HS-27A (cell line): ENCODE results near the gene TMEM60.
A peak's percentile ranks its signal among the peaks of the same experiment; 100 is the strongest.
"Not testable (repeated sequence)": the region's sequence is repeated elsewhere in the genome, so short reads cannot be mapped to it uniquely, and the experiment has no call there.

Experiments
- DNase-seq: peaks from one replicate; pipeline ENCODE4 v3.0.0-alpha.2; 2012; ENCODE audit warnings: low read depth, missing footprints

Gene TMEM60

GRCh38 chr7:77798394-77799077 lies at the start of gene TMEM60, which contains the start of gene PHTF2:
TSS of gene TMEM60 (minus strand) at chr7:77798434. CDS start at chr7:77794373, 4,061 bp downstream.
TSS of gene PHTF2 (plus strand) at chr7:77798773.
- peak; percentile 97 for DNase-seq

- no peak for DNase-seq
These were observed 48.3 kb upstream of the TMEM60 start for GRCh38 chr7:77846317-77847092.

GRCh38 chr7:77843194-77843593 lies 45.0 kb upstream of the TMEM60 start:
- no peak for DNase-seq

- DNase-seq: no peak
These were observed 41.7 kb upstream of the TMEM60 start for GRCh38 chr7:77839919-77840318.

- DNase-seq: no peak
These were observed 40.8 kb upstream of the TMEM60 start for GRCh38 chr7:77838929-77839491.

- no peak for DNase-seq
These were observed 39.7 kb upstream of the TMEM60 start for GRCh38 chr7:77837966-77838365.

GRCh38 chr7:77837275-77837674 lies 39.0 kb upstream of the TMEM60 start:
- DNase-seq: no peak

- DNase-seq: not testable (repeated sequence)
These were observed 38.2 kb upstream of the TMEM60 start for GRCh38 chr7:77836425-77836824.

GRCh38 chr7:77833136-77833535 lies 34.9 kb upstream of the TMEM60 start:
- no peak for DNase-seq

- DNase-seq: no peak
These were observed 33.7 kb upstream of the TMEM60 start for GRCh38 chr7:77831953-77832352.

GRCh38 chr7:77831481-77831880 lies 33.2 kb upstream of the TMEM60 start:
- DNase-seq: no peak

- no peak for DNase-seq
These were observed 32.6 kb upstream of the TMEM60 start for GRCh38 chr7:77830649-77831355.

- DNase-seq: no peak
These were observed 29.8 kb upstream of the TMEM60 start for GRCh38 chr7:77827999-77828398.

- no peak for DNase-seq
These were observed 28.1 kb upstream of the TMEM60 start for GRCh38 chr7:77826300-77826699.

GRCh38 chr7:77825131-77825530 lies 26.9 kb upstream of the TMEM60 start:
- DNase-seq: no peak

- no peak for DNase-seq
These were observed 26.4 kb upstream of the TMEM60 start for GRCh38 chr7:77824636-77825035.

GRCh38 chr7:77823787-77824186 lies 25.6 kb upstream of the TMEM60 start:
- no peak for DNase-seq

- no peak for DNase-seq
These were observed 24.0 kb upstream of the TMEM60 start for GRCh38 chr7:77822269-77822668.

GRCh38 chr7:77820967-77821366 lies 22.7 kb upstream of the TMEM60 start:
- no peak for DNase-seq

GRCh38 chr7:77819021-77819420 lies 20.8 kb upstream of the TMEM60 start:
- DNase-seq: no peak

GRCh38 chr7:77813180-77813579 lies 14.9 kb upstream of the TMEM60 start:
- no peak for DNase-seq

- DNase-seq: peak; percentile 52
These were observed 14.1 kb upstream of the TMEM60 start for GRCh38 chr7:77812290-77812685.
